ENCODE data around the gene UAP1.
A peak's percentile ranks its signal among the peaks of the same experiment; 100 is the strongest.

The UAP1 gene

GRCh38 chr1:162561616-162562469, at the start of gene UAP1:
TSS of gene UAP1 (plus strand) at chr1:162561722. CDS start at chr1:162566069, 4,347 bp downstream.
- H4K20me1 ChIP-seq (ENCODE audit: control insufficient read depth, insufficient read depth, low read depth, low read length) = no peaks in the 10 kb centered on the region
- peaks cover 9% of the 10 kb centered on the region for H3K36me3 ChIP-seq (ENCODE audit: control insufficient read depth, low read length)
- peak within 1 kb of the TSS; percentile 95 for H3K4me2 ChIP-seq (ENCODE audit: low read length)
- no peaks in the 10 kb centered on the region; the same call in 1 of the 2 replicates for H3F3A ChIP-seq (ENCODE audit: control insufficient read depth, insufficient read depth)
- H3K9me3 ChIP-seq (ENCODE audit: control insufficient read depth, insufficient read depth, low read length) = no peaks in the 10 kb centered on the region
- TF ChIP-seq CTCF (IDR thresholded peaks at IDR 0.05; ENCODE audit: low read depth, low read length, poor library complexity, severe bottlenecking) = no peak
- no peak for TF ChIP-seq EZH2phosphoT487 (IDR thresholded peaks at IDR 0.05; ENCODE audit: borderline replicate concordance, low read length)
- peak within 1 kb of the TSS; percentile 95 for H3K4me3 ChIP-seq (ENCODE audit: low read length)
- no peaks in the 10 kb centered on the region for H3K27me3 ChIP-seq (ENCODE audit: control insufficient read depth, low read length)
- H3K27ac ChIP-seq (ENCODE audit: low read depth, low read length) = peak within 1 kb of the TSS; percentile 33; the same call in 1 of the 2 replicates
- peaks cover 16% of the 10 kb centered on the region for H3K4me1 ChIP-seq (ENCODE audit: control insufficient read depth, low read length)
- no peaks in the 10 kb centered on the region for H3K9me2 ChIP-seq (replicated peaks; ENCODE audit: control insufficient read depth, low read length)
- peaks cover 43% of the 10 kb centered on the region for H3K79me2 ChIP-seq (ENCODE audit: control insufficient read depth, low read length)

- Histone ChIP-seq H3K9me3 (ENCODE audit: control insufficient read depth, insufficient read depth, low read length) (no peaks in the 10 kb centered on the region), H3K4me1 (ENCODE audit: control insufficient read depth, low read length) (peaks cover 15% of the 10 kb centered on the region), H3K36me3 (ENCODE audit: control insufficient read depth, low read length) (peaks cover 60% of the 10 kb centered on the region), H3K9me2 (replicated peaks; ENCODE audit: control insufficient read depth, low read length) (no peaks in the 10 kb centered on the region), H3K27me3 (ENCODE audit: control insufficient read depth, low read length) (no peaks in the 10 kb centered on the region), H3K4me2 (ENCODE audit: low read length) (no peak overlapping the region), H3K79me2 (ENCODE audit: control insufficient read depth, low read length) (no peaks in the 10 kb centered on the region), H4K20me1 (ENCODE audit: control insufficient read depth, insufficient read depth, low read depth, low read length) (no peaks in the 10 kb centered on the region), H3K4me3 (ENCODE audit: low read length) (no peak overlapping the region), H3F3A (ENCODE audit: control insufficient read depth, insufficient read depth) (peaks cover 11% of the 10 kb centered on the region), H3K27ac (ENCODE audit: low read depth, low read length) (no peak overlapping the region)
- no peak for TF ChIP-seq CTCF (IDR thresholded peaks at IDR 0.05; ENCODE audit: low read depth, low read length, poor library complexity, severe bottlenecking)
- no peak for TF ChIP-seq EZH2phosphoT487 (IDR thresholded peaks at IDR 0.05; ENCODE audit: borderline replicate concordance, low read length)
Observed at GRCh38 chr1:162527314-162527713, 34.2 kb upstream of the UAP1 start.

- H3K4me2 ChIP-seq (ENCODE audit: low read length) = peak overlapping the region; percentile 44
- peaks cover 11% of the 10 kb centered on the region for H3F3A ChIP-seq (ENCODE audit: control insufficient read depth, insufficient read depth)
- TF ChIP-seq EZH2phosphoT487 (IDR thresholded peaks at IDR 0.05; ENCODE audit: borderline replicate concordance, low read length) = no peak
- TF ChIP-seq CTCF (IDR thresholded peaks at IDR 0.05; ENCODE audit: low read depth, low read length, poor library complexity, severe bottlenecking) = no peak
- H3K4me3 ChIP-seq (ENCODE audit: low read length) = no peak overlapping the region
- H3K79me2 ChIP-seq (ENCODE audit: control insufficient read depth, low read length) = no peaks in the 10 kb centered on the region
- peaks cover 15% of the 10 kb centered on the region for H3K4me1 ChIP-seq (ENCODE audit: control insufficient read depth, low read length)
- no peaks in the 10 kb centered on the region for H3K27me3 ChIP-seq (ENCODE audit: control insufficient read depth, low read length)
- H3K9me3 ChIP-seq (ENCODE audit: control insufficient read depth, insufficient read depth, low read length) = no peaks in the 10 kb centered on the region
- peak overlapping the region; percentile 10; the same call in 1 of the 2 replicates for H3K27ac ChIP-seq (ENCODE audit: low read depth, low read length)
- no peaks in the 10 kb centered on the region for H3K9me2 ChIP-seq (replicated peaks; ENCODE audit: control insufficient read depth, low read length)
- peaks cover 30% of the 10 kb centered on the region for H3K36me3 ChIP-seq (ENCODE audit: control insufficient read depth, low read length)
- H4K20me1 ChIP-seq (ENCODE audit: control insufficient read depth, insufficient read depth, low read depth, low read length) = no peaks in the 10 kb centered on the region
Observed at GRCh38 chr1:162530307-162530987, 31.1 kb upstream of the UAP1 start.
